HL-60 (cell line): ENCODE results near the gene ITIH4.

ENCODE experiments used
- GABPA ChIP-seq: IDR thresholded peaks from 2 replicates; pipeline ENCODE4 v1.6.1; 2012; ENCODE audit warnings: low read depth
- POLR2AphosphoS5 ChIP-seq: IDR thresholded peaks from 2 replicates; pipeline ENCODE4 v1.6.1; 2012; ENCODE audit warnings: low read depth
- TF ChIP-seq, protein P1 (sequence below): IDR thresholded peaks from one replicate; pipeline ENCODE4 v1.5.1; 2011; ENCODE audit warnings: low read length, control low read depth, inconsistent platforms; ENCODE audit not compliant: insufficient read depth
- TF ChIP-seq, protein P2 (sequence below): IDR thresholded peaks from 2 replicates; pipeline ENCODE4 v1.6.1; 2012; ENCODE audit warnings: low read depth; ENCODE audit not compliant: insufficient replicate concordance

DNA sequence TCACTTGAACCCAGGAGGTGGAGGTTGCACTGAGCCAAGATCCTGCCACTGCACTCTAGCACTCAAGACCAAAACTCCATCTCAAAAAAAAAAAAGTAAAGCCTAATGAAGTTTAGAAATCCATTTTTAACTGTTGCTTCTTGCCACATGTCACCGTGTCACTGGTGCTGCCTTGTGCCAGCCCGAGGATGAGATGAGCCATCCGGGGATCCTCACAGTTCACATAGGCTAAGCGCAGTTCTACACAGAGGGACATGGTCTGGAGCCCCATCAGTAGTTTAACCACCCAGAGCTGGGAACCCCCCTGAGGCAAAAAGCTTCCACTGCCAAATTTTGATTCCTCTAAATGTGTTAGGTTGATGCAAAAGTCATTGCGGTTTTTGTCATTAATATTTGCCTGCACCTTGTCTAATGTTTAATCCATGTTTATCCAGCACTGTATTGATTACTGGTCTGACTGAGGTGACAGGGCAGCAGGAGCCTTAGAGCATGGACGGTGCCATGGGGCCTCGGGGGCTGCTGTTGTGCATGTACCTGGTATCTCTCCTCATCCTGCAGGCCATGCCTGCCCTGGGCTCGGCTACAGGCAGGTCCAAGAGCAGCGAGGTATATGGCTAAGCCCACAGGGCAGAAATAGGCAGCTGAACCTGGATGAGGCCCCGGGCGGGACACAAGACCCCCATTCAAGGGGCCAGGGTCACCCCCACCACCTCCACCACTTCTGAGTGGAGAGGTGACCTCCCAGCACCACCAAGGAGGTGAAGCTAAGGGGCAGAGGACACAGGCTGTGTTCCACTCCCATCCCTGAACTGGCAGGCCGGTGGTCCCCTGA, 53.1 kb downstream of the ITIH4 start, which contains the start of gene ITIH1:
- TF ChIP-seq, protein P1, sequence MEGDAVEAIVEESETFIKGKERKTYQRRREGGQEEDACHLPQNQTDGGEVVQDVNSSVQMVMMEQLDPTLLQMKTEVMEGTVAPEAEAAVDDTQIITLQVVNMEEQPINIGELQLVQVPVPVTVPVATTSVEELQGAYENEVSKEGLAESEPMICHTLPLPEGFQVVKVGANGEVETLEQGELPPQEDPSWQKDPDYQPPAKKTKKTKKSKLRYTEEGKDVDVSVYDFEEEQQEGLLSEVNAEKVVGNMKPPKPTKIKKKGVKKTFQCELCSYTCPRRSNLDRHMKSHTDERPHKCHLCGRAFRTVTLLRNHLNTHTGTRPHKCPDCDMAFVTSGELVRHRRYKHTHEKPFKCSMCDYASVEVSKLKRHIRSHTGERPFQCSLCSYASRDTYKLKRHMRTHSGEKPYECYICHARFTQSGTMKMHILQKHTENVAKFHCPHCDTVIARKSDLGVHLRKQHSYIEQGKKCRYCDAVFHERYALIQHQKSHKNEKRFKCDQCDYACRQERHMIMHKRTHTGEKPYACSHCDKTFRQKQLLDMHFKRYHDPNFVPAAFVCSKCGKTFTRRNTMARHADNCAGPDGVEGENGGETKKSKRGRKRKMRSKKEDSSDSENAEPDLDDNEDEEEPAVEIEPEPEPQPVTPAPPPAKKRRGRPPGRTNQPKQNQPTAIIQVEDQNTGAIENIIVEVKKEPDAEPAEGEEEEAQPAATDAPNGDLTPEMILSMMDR = no peak
- TF ChIP-seq POLR2AphosphoS5 (no peak), GABPA (no peak)
- TF ChIP-seq, protein P2, sequence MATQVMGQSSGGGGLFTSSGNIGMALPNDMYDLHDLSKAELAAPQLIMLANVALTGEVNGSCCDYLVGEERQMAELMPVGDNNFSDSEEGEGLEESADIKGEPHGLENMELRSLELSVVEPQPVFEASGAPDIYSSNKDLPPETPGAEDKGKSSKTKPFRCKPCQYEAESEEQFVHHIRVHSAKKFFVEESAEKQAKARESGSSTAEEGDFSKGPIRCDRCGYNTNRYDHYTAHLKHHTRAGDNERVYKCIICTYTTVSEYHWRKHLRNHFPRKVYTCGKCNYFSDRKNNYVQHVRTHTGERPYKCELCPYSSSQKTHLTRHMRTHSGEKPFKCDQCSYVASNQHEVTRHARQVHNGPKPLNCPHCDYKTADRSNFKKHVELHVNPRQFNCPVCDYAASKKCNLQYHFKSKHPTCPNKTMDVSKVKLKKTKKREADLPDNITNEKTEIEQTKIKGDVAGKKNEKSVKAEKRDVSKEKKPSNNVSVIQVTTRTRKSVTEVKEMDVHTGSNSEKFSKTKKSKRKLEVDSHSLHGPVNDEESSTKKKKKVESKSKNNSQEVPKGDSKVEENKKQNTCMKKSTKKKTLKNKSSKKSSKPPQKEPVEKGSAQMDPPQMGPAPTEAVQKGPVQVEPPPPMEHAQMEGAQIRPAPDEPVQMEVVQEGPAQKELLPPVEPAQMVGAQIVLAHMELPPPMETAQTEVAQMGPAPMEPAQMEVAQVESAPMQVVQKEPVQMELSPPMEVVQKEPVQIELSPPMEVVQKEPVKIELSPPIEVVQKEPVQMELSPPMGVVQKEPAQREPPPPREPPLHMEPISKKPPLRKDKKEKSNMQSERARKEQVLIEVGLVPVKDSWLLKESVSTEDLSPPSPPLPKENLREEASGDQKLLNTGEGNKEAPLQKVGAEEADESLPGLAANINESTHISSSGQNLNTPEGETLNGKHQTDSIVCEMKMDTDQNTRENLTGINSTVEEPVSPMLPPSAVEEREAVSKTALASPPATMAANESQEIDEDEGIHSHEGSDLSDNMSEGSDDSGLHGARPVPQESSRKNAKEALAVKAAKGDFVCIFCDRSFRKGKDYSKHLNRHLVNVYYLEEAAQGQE = no peak
